HCT116 (cell line): ENCODE data around the gene GNB1L. TPM values are rescaled to one million over a fixed set of nuclear protein-coding genes. Genes with fewer than 3 reads are reported as not detected.

Experiments
- ATAC-seq: fragments of 200-7000 bp; cut with Tn5 transposase; 2 replicates; pipeline ENCODE4 v1.9.1; 2020; ENCODE audit warnings: mild to moderate bottlenecking, moderate library complexity
- BruUV-seq: library from RNA; stranded (reverse); fragments of 400-500 nt; replicated peaks from 2 replicates; lab custom pipeline; 2021; lab: Mats Ljungman, UMichigan
- CTCF ChIA-PET: fragments of 300-600 bp; sonication (Branson Sonifier 250); formaldehyde crosslinking; loops from one replicate; lab custom pipeline; 2021; ENCODE audit warnings: antibody characterized with exemption; lab: Charles Lee
- POLR2A ChIA-PET: fragments of 300-600, 350-600 bp; sonication (Branson Sonifier 250); formaldehyde crosslinking; loops from one replicate; lab custom pipeline; 2021; ENCODE audit warnings: antibody characterized with exemption; lab: Charles Lee
- RAD21 ChIA-PET, 2 experiments: fragments of 300-600 bp; sonication (Branson Sonifier 250); formaldehyde crosslinking; loops; one replicate each; lab custom pipeline; 2023; ENCODE audit warnings: low total read pairs in 2 of 2; ENCODE audit not compliant: uncharacterized antibody in 2 of 2, unreplicated experiment in 2 of 2, low non-redundant PET in 1 of 2; lab: Charles Lee
- DNase-seq: peaks from one replicate; pipeline ENCODE4 v3.0.0-alpha.2; 2010; ENCODE audit warnings: low read depth, low spot score
- H2AFZ ChIP-seq: fragments of 200-600 bp; shearing (Covaris generic), sonication (generic); 2 replicates; pipeline ENCODE4 v1.6.1; 2017; ENCODE audit warnings: low read depth, mixed run types, mixed read lengths, antibody characterized with exemption, low read length; ENCODE audit not compliant: poor library complexity, severe bottlenecking
- H3K27ac ChIP-seq: 2 replicates; pipeline ENCODE4 v1.5.1; 2012; ENCODE audit warnings: low read depth, low read length
- H3K27me3 ChIP-seq: fragments of 200-600 bp; sonication (generic); 2 replicates; pipeline ENCODE4 v1.6.1; 2016; ENCODE audit warnings: mixed run types, low read length, mixed read lengths; ENCODE audit not compliant: insufficient read depth
- H3K36me3 ChIP-seq, 2 experiments: fragments of 200-500 bp in 1 of 2; fragments of 200-600 bp in 1 of 2; sonication (Bioruptor generic) in 1 of 2; sonication (generic) in 1 of 2; 2 replicates each; pipeline versions ENCODE4 v1.5.1 to v1.6.1; 2014 to 2016; ENCODE audit warnings: low read length in 2 of 2, inconsistent platforms in 1 of 2, mixed read lengths in 1 of 2, mixed run types in 1 of 2; ENCODE audit not compliant: insufficient read depth in 2 of 2, control insufficient read depth in 1 of 2
- H3K4me1 ChIP-seq, 2 experiments: fragments of 200-600 bp in 1 of 2; sonication (generic) in 1 of 2; 2 replicates each; pipeline versions ENCODE4 v1.5.1 to v1.6.1; 2012 to 2017; ENCODE audit warnings: low read length in 2 of 2, inconsistent platforms in 1 of 2, mild to moderate bottlenecking in 1 of 2, mixed read lengths in 1 of 2, mixed run types in 1 of 2, moderate library complexity in 1 of 2; ENCODE audit not compliant: insufficient read depth in 2 of 2, control insufficient read depth in 1 of 2
- H3K4me2 ChIP-seq: fragments of 200-600 bp; sonication (generic); 2 replicates; pipeline ENCODE4 v1.6.1; 2017; ENCODE audit warnings: mixed run types, low read length, mixed read lengths
- H3K4me3 ChIP-seq, 2 experiments: fragments of 200-600 bp in 1 of 2; sonication (generic) in 1 of 2; replicated peaks in 1 of 2; 2 replicates each; pipeline ENCODE4 v1.5.1; 2011 to 2016; ENCODE audit warnings: low read length in 2 of 2, control low read depth in 1 of 2, low read depth in 1 of 2, mild to moderate bottlenecking in 1 of 2, mixed read lengths in 1 of 2, mixed run types in 1 of 2
- H3K79me2 ChIP-seq: fragments of 200-600 bp; sonication (generic); 2 replicates; pipeline ENCODE4 v1.6.1; 2017; ENCODE audit warnings: mild to moderate bottlenecking, mixed run types, low read length, moderate library complexity, mixed read lengths; ENCODE audit not compliant: insufficient read depth
- H3K9ac ChIP-seq: fragments of 200-600 bp; sonication (generic); 2 replicates; pipeline ENCODE4 v1.6.1; 2016; ENCODE audit warnings: low read length, mixed read lengths
- H3K9me2 ChIP-seq: fragments of 200-600 bp; sonication (generic), shearing (Covaris generic); 2 replicates; pipeline ENCODE4 v1.6.1; 2017; ENCODE audit warnings: mixed run types, mild to moderate bottlenecking, moderate library complexity; ENCODE audit not compliant: insufficient read depth
- H3K9me3 ChIP-seq, 2 experiments: fragments of 200-500 bp in 1 of 2; fragments of 200-600 bp in 1 of 2; sonication (Bioruptor generic) in 1 of 2; sonication (generic) in 1 of 2; 2 replicates each; pipeline ENCODE4 v1.6.1; 2014 to 2017; ENCODE audit warnings: low read length in 2 of 2, mixed read lengths in 2 of 2, inconsistent platforms in 1 of 2, low read depth in 1 of 2, mild to moderate bottlenecking in 1 of 2, mixed run types in 1 of 2, moderate library complexity in 1 of 2; ENCODE audit not compliant: control insufficient read depth in 1 of 2, insufficient read depth in 1 of 2
- H4K20me1 ChIP-seq: fragments of 200-600 bp; sonication (generic), shearing (Covaris generic); 2 replicates; pipeline ENCODE4 v1.6.1; 2017; ENCODE audit warnings: mixed run types, mild to moderate bottlenecking, moderate library complexity; ENCODE audit not compliant: insufficient read depth
- EGR1 ChIP-seq: IDR thresholded peaks from 2 replicates; pipeline ENCODE4 v1.6.1; 2012; ENCODE audit warnings: low read depth
- EZH2 ChIP-seq: fragments of 200-600 bp; sonication (generic); IDR thresholded peaks from 2 replicates; pipeline ENCODE4 v1.6.1; 2017; ENCODE audit warnings: antibody characterized with exemption, mixed run types
- FOSL1 ChIP-seq: IDR thresholded peaks from 2 replicates; pipeline ENCODE4 v1.6.1; 2012; ENCODE audit warnings: low read depth
- JUND ChIP-seq: IDR thresholded peaks from 2 replicates; pipeline ENCODE4 v1.6.1; 2012
- MAX ChIP-seq: IDR thresholded peaks from 2 replicates; pipeline ENCODE4 v1.6.1; 2012
- SIN3A ChIP-seq: IDR thresholded peaks from 2 replicates; pipeline ENCODE4 v1.6.1; 2012; ENCODE audit warnings: low read depth
- SP1 ChIP-seq: IDR thresholded peaks from 2 replicates; pipeline ENCODE4 v1.6.1; 2012; ENCODE audit warnings: low read depth
- SRF ChIP-seq: IDR thresholded peaks from 2 replicates; pipeline ENCODE4 v1.6.1; 2012; ENCODE audit warnings: low read depth
- ZBTB33 ChIP-seq: IDR thresholded peaks from 2 replicates; pipeline ENCODE4 v1.6.1; 2011; ENCODE audit warnings: mild to moderate bottlenecking, low read length, moderate library complexity; ENCODE audit not compliant: insufficient replicate concordance; ENCODE audit errors: extremely low read depth
- ZFX ChIP-seq: fragments of 450-650 bp; IDR thresholded peaks from 2 replicates; pipeline ENCODE4 v1.6.1; 2017
- intact Hi-C: fragments of 100-400 bp; cut with micrococcal nuclease; formaldehyde crosslinking; loops from 2 replicates; pipeline ENCODE4 v1.10.0; 2022
- total RNA-seq: library from RNA; stranded (reverse); gene quantifications from one replicate; pipeline ENCODE4 v1.2.1, GENCODE V29; 2021; ENCODE audit not compliant: unreplicated experiment

GNB1L gene
- total RNA-seq, 1 experiment from 2014 or later: 12.1 TPM

GRCh38 chr22:19877626-19878339 is 23.1 kb upstream of the GNB1L start:
- no peak overlapping the region for H3K9ac ChIP-seq

More at GRCh38 chr22:19877626-19878339, 23.1 kb upstream of the GNB1L start:
- BruUV-seq: no TSS peak
- Histone ChIP-seq H3K4me3 (no peak overlapping the region), H4K20me1 (no peaks in the 10 kb centered on the region), H3K9me3 (no peaks in the 10 kb centered on the region), H3K4me2 (no peak overlapping the region), H3K36me3 (no peaks in the 10 kb centered on the region), H3K4me1 (peaks cover 23 to 33% of the 10 kb centered on the region in 2 experiments), H2AFZ (no peak overlapping the region), H3K79me2 (no peaks in the 10 kb centered on the region), H3K27ac (no peak overlapping the region), H3K9me2 (no peaks in the 10 kb centered on the region), H3K27me3 (no peaks in the 10 kb centered on the region)
- DNase-seq (no peak), ATAC-seq (no peak)
- intact Hi-C loops: no loop called here
- TF ChIP-seq MAX (no peak), ZBTB33 (no peak), EGR1 (no peak), ZFX (no peak), SRF (no peak), JUND (no peak), SP1 (no peak), FOSL1 (no peak), EZH2 (no peak), SIN3A (no peak)
- ChIA-PET CTCF (no interaction called here), POLR2A (no interaction called here), RAD21 (interaction anchor here in 1 of 2 experiments (0.6 kb wide), 1 partner anchor 198 kb away, joined by 3 read pairs; no protein-coding TSS in a partner anchor)
